Stomach (tissue), 9 donors: ENCODE data around the gene CD1E. TPM values are rescaled to one million over a fixed set of nuclear protein-coding genes. Genes with fewer than 3 reads are reported as not detected.

Source experiments
- DNase-seq, 2 donors: peaks; one replicate each; pipeline versions ENCODE4 v3.0.0 to v3.0.0-alpha.2; 2013 to 2019
- H3K27ac ChIP-seq, 5 donors: fragments of 200-600 bp in 4 of 5; sonication (generic) in 4 of 5; one replicate each; pipeline ENCODE4 v1.5.1; 2013 to 2019; ENCODE audit warnings: mild to moderate bottlenecking in 1 of 5, moderate library complexity in 1 of 5
- H3K27me3 ChIP-seq, 3 donors: fragments of 200-600 bp; sonication (generic); one replicate each; pipeline ENCODE4 v1.5.1; 2017 to 2019; ENCODE audit warnings: mixed run types in 1 of 3
- H3K36me3 ChIP-seq, 4 donors: fragments of 200-600 bp; sonication (generic); 1 replicate in 3 of 4; 2 replicates in 1 of 4; pipeline ENCODE4 v1.5.1; 2016 to 2019
- H3K4me1 ChIP-seq, 4 donors: fragments of 200-600 bp; sonication (generic); one replicate each; pipeline ENCODE4 v1.5.1; 2016 to 2019
- H3K4me3 ChIP-seq, 4 donors: fragments of 200-600 bp; sonication (generic) in 3 of 4; one replicate each; pipeline ENCODE4 v1.5.1; 2016 to 2019; ENCODE audit warnings: mild to moderate bottlenecking in 1 of 4
- H3K9me3 ChIP-seq, 4 donors: fragments of 200-600 bp; sonication (generic); one replicate each; pipeline ENCODE4 v1.5.1; 2016 to 2019
- EP300 ChIP-seq: sonication (generic); formaldehyde crosslinking; IDR thresholded peaks from one replicate; pipeline ENCODE4 v1.6.1; 2017; ENCODE audit warnings: antibody characterized with exemption
- POLR2A ChIP-seq, 4 donors: fragments of 450-650 bp; IDR thresholded peaks; one replicate each; pipeline ENCODE4 v1.6.1; 2016; ENCODE audit warnings: antibody characterized with exemption in 4 of 4, control low read depth in 2 of 4, mild to moderate bottlenecking in 1 of 4, moderate library complexity in 1 of 4
- POLR2AphosphoS5 ChIP-seq, 3 donors: sonication (generic); formaldehyde crosslinking; IDR thresholded peaks; one replicate each; pipeline ENCODE4 v1.6.1; 2016; ENCODE audit warnings: antibody characterized with exemption in 3 of 3
- WGBS, 5 donors: extraction: QIAGEN DNeasy Blood & Tissue Kit in 3 of 5; methylation state at CpG; one replicate each; pipeline versions ENCODE4 v1.1.5 to v1.1.7; 2013 to 2018; 5-methylcytosine and 5-hydroxymethylcytosine counted together
- intact Hi-C: fragments of 100-400 bp; cut with DNase I; formaldehyde crosslinking; loops from one replicate; pipeline ENCODE4 v1.15.1; 2023; ENCODE audit warnings: low total_unique reads
- polyA plus RNA-seq, 3 donors: library from polyadenylated mRNA; stranded (reverse); fragments of 200-250 nt; gene quantifications; one replicate each; pipeline ENCODE4 v1.2.3, GENCODE V29; 2013
- total RNA-seq, 5 donors: library from RNA; depleted of rRNA; stranded (reverse); fragments of >200 nt; gene quantifications; one replicate each; pipeline versions ENCODE4 v1.1.0 to v1.2.3, GENCODE V29; 2014 to 2016
- TF ChIP-seq, protein P1 (sequence below), 7 experiments: fragments of 450-650 bp in 4 of 7; fragments of 200-600 bp in 3 of 7; sonication (generic) in 3 of 7; IDR thresholded peaks; one replicate each; pipeline ENCODE4 v1.5.1; 2016 to 2019; ENCODE audit warnings: antibody characterized with exemption in 7 of 7, control low read depth in 2 of 7, mild to moderate bottlenecking in 1 of 7
- donor health status: healthy with polysubstance abuse.
- donor health status: Bipolar disorder and iron deficiency.
- donor health status: healthy.

CD1E gene
- total and polyA plus RNA-seq, 8 donors, result 0.53 to 0.92 TPM; not detected in 6

DNA sequence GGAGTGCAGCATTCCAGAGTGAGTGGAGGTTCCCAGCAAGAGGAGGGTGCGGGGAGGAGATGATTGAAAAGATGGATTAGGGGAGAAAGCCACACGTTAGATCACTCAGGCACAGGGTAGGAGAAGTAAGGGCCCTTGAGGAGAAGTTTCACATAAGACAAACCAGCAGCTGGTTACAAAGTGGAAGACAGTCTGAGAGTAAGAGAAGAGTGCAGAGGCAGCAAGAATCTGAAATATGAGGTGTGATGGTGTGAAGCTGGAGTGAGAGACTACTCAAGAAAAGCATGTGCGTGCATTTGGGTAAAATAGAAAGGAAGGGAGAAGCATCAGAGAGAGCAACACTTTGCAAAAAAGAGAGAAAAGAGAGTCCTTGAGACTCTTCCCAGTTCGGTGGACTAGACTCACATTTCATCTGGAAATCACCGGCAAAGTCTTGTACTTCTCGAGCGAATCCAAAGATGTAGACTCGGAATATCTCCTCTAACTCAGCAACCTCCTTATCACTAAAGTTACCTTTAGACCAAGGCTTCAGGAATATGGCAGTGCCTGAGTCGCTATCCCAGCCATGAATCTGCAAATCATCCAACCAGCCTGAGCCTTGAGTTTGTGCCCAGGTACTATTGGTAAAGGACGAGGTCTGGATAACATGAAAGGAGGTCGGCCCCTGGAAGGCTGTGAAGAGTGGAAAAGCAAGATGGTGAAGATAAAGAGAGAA is 23.1 kb upstream of the CD1E start:
- Histone ChIP-seq H3K4me1 (no peaks in the 10 kb centered on the region), H3K9me3 (no peaks in the 10 kb centered on the region), H3K27ac (no peak overlapping the region), H3K36me3 (no peaks in the 10 kb centered on the region), H3K27me3 (no peaks in the 10 kb centered on the region), H3K4me3 (no peak overlapping the region)
- intact Hi-C loops, result no loop called here
- DNase-seq, result no peak
- 73 to 80% (median 78%) methylated on average over 11 of the region's 11 CpGs for WGBS, 5 donors
- TF ChIP-seq, protein P1, sequence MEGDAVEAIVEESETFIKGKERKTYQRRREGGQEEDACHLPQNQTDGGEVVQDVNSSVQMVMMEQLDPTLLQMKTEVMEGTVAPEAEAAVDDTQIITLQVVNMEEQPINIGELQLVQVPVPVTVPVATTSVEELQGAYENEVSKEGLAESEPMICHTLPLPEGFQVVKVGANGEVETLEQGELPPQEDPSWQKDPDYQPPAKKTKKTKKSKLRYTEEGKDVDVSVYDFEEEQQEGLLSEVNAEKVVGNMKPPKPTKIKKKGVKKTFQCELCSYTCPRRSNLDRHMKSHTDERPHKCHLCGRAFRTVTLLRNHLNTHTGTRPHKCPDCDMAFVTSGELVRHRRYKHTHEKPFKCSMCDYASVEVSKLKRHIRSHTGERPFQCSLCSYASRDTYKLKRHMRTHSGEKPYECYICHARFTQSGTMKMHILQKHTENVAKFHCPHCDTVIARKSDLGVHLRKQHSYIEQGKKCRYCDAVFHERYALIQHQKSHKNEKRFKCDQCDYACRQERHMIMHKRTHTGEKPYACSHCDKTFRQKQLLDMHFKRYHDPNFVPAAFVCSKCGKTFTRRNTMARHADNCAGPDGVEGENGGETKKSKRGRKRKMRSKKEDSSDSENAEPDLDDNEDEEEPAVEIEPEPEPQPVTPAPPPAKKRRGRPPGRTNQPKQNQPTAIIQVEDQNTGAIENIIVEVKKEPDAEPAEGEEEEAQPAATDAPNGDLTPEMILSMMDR (IDR thresholded peaks at IDR 0.05), result no peak
- TF ChIP-seq POLR2A (IDR thresholded peaks at IDR 0.05) (no peak), POLR2AphosphoS5 (IDR thresholded peaks at IDR 0.05) (no peak), EP300 (no peak)

DNA sequence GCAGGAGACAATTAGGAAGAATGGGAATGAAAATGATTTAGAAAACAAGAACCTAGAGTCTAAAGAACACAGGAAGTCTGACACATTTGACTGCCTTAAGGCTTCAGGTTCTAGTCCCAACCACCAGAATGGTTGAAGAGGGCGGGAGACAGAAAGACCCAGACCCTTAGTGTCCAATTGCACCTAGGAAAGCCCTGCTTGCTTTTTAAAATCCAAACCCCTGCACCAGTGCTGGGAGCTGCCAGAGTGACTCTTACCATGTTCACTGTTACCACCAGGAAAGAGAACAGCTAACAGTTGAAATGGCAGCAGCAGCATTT is 22.6 kb upstream of the CD1E start:
- intact Hi-C loops, result no loop called here
- no peaks in the 10 kb centered on the region for H3K9me3 ChIP-seq
- no peaks in the 10 kb centered on the region for H3K4me1 ChIP-seq
- no peak for DNase-seq
- no peaks in the 10 kb centered on the region for H3K36me3 ChIP-seq
- no peak overlapping the region for H3K4me3 ChIP-seq
- no peak for TF ChIP-seq POLR2A (IDR thresholded peaks at IDR 0.05)
- no peak for TF ChIP-seq EP300
- 75 to 100% (median 90%) methylated on average over 1 of the region's 1 CpG for WGBS, 5 donors
- peaks cover 0 to 4% (median 0%) of the 10 kb centered on the region in 3 donors for H3K27me3 ChIP-seq
- no peak overlapping the region for H3K27ac ChIP-seq

DNA sequence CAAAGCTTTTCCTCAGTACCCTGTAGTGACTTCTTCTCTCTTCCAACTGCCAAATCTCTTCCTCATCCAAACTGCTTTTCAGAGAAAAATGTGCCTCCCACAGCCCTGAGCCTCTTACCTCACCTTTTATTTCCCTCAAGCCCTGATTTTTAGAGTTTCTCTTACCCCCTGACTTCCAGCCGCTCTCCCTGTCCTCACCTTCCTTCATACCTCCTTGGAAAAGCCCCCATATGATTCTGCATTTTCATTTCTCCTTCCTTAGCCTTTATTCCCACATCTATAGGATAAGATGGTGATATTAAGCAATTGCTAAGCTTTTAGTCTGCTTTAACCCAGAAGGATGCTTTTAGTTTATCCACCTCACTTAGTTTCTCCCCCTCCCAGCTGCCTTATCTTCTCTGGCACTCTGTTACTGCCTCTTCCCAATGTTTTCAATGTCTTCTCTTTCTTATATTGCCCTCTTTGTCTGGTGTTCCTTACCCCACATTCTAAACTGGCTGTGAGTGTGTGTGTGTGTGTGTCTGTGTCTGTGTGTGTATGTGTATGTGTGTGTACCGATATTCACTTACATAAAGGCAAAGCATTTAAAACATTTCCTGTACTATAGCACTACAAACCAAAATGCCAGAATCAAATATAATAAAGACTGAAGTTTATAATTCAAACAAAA is 22.1 kb upstream of the CD1E start, which contains the start of gene CD1B:
Gene CD1B, minus strand, starts transcription at position 51 of the 670 bp plus-strand sequence. CDS start 108 bp downstream, outside the sequence.
- no peaks in the 10 kb centered on the region for H3K36me3 ChIP-seq
- no peak for DNase-seq
- TF ChIP-seq EP300, result no peak
- no peak for TF ChIP-seq POLR2AphosphoS5 (IDR thresholded peaks at IDR 0.05)
- TF ChIP-seq POLR2A (IDR thresholded peaks at IDR 0.05), result no peak
- TF ChIP-seq, protein P1 (IDR thresholded peaks at IDR 0.05), result no peak
- intact Hi-C loops, result no loop called here
- H3K27ac ChIP-seq, result no peak within 1 kb of the TSS
- 83 to 92% (median 89%) methylated on average over 2 of the region's 2 CpGs for WGBS, 5 donors
- H3K9me3 ChIP-seq, result no peaks in the 10 kb centered on the region
- peaks cover 0 to 7% (median 0%) of the 10 kb centered on the region in 3 donors for H3K27me3 ChIP-seq
- no peak within 1 kb of the TSS for H3K4me3 ChIP-seq
- no peaks in the 10 kb centered on the region for H3K4me1 ChIP-seq

DNA sequence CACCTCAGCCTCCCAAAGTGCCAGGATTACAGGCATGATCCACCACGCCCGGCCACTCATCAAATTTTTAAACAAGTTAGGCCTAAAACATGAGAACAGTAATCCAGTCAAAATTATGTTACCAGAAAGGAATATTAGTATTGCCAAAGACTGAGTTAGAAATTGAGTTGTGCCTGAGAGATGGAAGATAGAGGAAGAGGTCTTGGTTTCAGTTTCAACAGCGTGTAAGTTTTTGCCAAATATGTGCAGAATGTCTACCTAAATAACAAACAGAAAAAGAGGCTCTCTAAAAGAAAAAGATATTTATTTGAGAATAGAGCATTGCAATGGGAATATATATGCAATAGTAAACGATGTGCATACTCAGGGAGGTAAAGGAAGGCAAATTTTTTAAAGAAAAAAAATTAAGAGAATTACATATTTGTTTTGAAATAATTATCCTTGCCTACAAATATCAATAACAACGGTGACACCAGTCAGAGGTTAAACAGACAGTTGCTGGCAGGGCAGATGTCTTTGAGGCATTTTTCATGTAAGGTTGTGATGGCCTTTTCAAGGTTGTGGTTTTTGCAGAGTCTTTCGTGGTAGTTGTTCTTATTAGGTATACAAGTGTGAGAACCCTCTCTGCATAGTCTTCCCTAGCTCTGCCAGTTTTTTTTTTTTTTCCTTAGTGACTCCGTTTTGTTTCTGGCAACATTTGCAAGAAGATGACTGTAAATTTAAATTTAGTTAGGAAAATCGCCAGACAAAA is 20.1 kb upstream of the CD1E start:
- Histone ChIP-seq H3K9me3 (no peaks in the 10 kb centered on the region), H3K27me3 (peaks cover 0 to 7% (median 0%) of the 10 kb centered on the region in 3 donors), H3K4me3 (no peak overlapping the region), H3K4me1 (no peaks in the 10 kb centered on the region), H3K36me3 (no peaks in the 10 kb centered on the region), H3K27ac (no peak overlapping the region)
- 61 to 71% (median 64%) methylated on average over 8 of the region's 8 CpGs for WGBS, 5 donors
- DNase-seq, result no peak
- TF ChIP-seq POLR2AphosphoS5 (IDR thresholded peaks at IDR 0.05) (no peak), POLR2A (IDR thresholded peaks at IDR 0.05) (no peak), EP300 (no peak)
- TF ChIP-seq, protein P1 (IDR thresholded peaks at IDR 0.05), result no peak
- intact Hi-C loops, result no loop called here
